GM19099 (cell line): Measurements from ENCODE around the gene KRT4.

ENCODE experiments used
- POLR2A ChIP-seq: IDR thresholded peaks from 3 replicates; pipeline ENCODE4 v1.6.1; 2011; ENCODE audit warnings: low read depth; ENCODE audit not compliant: insufficient read length; ENCODE audit errors: extremely low read depth

KRT4 gene

DNA sequence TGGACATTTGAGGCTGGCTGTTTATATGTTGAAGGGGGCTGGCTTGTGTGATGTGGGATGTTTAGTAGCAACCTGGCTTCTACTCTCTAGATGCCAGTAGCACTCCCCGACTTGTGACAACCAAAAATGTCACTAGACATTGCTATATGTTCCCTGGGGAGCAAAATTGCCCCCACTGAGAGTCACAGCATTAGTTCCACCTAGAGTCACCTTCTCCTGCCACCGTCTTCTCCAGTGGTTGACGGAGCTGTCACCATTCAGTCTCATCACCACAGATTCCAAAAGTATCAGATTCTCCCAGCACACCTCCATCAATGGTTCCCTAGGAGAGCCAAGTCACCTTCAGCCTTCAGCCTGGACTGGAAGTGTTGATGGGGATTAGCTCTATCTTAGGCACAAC, 29.0 kb downstream of the KRT4 start:
- TF ChIP-seq POLR2A = no peak

DNA sequence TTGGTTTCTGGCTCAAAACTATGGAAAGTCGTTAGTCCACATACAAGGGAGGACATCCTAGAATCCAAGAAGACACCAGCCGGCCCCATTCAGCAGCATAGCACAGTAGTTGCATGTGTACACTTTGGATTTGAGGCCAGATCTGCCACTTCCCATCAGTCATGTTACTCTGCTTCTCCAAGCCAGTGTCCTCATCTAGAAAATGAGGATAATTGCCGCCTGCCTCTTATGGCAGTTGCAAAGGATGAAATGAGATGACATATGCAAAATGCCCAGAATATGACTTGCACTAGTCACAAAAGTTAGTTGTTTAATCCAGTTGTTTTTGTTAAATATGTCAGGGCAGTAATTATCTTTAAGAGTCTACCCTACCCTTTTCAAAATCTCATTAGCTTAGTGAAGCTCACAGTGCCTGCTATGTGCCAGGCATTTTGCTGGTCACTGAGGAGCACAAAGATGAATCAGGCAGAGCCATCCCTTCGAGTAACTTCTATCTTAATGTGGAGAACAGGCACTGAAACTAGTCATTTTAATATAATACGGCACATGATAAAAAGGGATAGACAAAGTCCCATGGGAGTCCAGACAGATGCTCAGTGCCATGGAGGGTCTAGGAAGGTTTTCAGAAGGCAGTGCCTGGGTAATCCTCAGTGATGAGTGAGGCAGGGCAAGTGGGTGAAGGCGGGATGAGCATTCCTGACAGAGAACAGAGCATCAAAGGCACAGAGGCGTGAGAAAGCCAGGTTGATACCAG, 30.2 kb downstream of the KRT4 start:
- TF ChIP-seq POLR2A = no peak

DNA sequence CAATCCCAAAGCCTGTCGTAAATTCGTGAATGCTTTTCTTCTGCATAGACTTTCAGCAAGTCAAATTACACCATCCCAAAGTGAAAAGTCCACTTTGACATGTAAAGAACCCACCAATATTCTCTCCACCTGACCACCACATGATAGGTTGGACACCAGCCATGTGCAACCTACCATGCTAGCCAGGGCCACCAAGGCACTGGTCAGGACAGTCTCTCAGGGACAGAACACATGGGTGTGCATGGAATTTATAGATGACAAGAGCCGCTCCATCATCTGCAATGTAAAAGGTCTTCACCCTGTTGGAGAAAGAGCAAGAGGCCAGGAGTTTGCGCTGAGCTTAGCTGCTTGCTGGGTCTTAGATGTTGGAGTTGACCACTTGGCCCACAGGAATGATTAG, 31.4 kb downstream of the KRT4 start:
- no peak for TF ChIP-seq POLR2A

DNA sequence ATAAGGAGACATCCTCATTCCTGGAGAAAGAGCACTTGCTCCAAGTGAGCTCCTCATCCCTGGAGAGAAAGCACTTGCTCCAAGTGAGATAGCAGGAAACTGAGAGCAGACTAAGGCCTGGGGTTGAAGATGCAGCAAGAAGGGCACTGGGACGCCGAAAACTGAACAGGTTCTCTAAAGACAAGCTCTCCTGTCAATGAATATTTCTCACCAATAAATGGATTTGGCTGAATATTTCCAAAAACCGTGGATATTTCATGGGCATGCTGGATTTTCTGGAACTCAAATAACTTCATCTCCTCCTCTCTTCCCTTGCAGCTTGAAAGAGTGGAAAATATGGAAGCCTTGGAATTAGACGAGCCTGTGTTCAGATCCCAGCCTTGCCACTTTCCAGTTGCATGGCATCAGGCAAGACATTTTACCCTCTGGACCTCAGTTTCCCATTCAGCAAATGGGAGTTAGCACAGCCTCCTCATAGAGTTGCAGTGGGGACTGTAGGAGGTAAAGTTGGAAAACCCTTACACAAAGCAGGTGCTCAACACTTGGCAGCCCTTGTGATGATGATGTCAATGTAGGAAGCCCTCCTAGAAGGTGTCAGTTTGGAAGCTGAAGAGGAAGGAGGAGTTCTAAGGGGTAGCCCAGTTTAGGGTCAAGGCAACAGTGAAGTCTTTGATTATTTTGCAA, 32.4 kb downstream of the KRT4 start:
- TF ChIP-seq POLR2A = no peak

DNA sequence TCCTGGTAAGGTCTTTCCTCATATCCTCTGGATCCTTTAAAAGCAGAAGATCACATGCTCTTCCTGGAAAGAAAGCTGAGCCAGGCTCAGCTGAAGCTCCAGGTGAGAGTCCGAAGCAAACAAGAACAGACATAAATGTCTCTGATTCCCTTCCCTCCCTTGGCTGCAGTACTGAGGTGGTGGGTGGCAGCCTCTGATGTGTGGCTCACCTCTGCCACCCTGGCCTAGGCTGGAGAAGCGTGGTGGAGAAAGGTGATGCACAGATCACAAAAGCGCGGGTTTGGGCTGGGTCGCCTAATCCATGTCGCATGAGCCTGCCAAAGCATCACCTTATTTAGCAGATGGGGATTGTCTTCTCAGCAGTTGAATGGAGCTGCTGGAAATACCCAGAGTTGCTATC, 34.0 kb downstream of the KRT4 start:
- TF ChIP-seq POLR2A = no peak

DNA sequence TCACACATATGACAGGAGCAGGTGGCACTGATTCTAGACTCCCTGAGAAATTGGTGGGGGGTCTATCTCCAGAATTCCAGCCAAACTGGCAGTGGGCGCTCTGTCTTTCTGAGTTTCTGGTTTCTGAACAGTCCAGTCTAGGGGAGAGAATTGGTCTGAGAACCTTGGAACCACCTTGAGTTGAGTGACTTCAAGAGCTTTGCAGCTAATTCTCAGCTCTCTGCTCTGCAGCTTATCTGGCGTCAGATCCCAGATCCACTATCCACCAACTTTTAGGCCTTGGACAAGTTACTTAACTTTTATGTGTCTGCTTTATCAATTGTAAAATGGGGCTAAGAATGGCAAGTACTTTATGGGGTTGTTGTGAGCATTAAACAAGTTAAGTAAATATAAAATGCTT, 35.1 kb downstream of the KRT4 start:
- no peak for TF ChIP-seq POLR2A

- TF ChIP-seq POLR2A = no peak
These were observed 36.4 kb downstream of the KRT4 start for GRCh38 chr12:52777566-52777965.

- TF ChIP-seq POLR2A = no peak
These were observed 37.0 kb downstream of the KRT4 start, which contains the start of gene KRT76 for GRCh38 chr12:52776913-52777395. Gene KRT76, minus strand, starts transcription at chr12:52777345. Its CDS starts 54 bp downstream, at chr12:52777291.

- no peak for TF ChIP-seq POLR2A
These were observed 37.5 kb downstream of the KRT4 start for GRCh38 chr12:52776435-52776834.

GRCh38 chr12:52774629-52775250, 39.2 kb downstream of the KRT4 start:
- TF ChIP-seq POLR2A = no peak

DNA sequence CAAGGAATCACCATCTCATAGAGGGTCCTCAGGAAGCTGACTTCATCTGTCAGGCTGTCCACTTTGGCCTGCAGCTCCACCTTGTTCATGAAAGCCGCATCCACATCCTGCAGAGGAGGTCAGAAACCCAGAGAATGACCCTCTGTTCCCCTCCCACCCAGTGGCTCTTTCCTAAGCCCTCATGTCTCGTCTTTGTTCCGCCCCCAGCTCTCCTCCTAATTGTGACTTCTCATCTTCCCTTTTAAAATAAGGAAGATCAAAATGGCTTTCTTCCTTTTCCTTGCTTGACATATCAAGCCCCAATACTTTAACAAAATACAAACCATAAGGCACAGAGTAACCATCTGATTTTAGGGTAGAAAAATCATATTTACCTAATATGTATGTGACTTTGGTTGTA, 41.1 kb downstream of the KRT4 start:
- no peak for TF ChIP-seq POLR2A

DNA sequence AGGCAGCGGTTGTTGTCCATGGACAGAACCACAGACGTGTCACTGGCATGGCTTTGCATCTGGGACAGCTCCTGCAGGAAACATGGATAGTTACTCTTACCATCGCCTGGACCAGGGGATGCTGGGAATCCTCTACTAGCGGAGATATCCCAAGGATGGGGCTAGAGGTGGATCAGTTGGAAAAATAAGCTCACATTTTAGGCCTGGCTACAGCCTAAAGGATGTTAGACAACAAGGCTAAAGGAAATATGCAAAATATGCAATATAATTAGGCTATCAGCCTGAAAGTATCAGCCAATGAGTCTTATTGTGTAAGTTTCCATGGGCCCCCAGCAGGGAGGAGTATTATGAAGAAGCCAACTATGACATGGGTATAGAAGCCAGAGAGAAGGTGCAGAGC, 41.7 kb downstream of the KRT4 start:
- no peak for TF ChIP-seq POLR2A

GRCh38 chr12:52771505-52771904, 42.4 kb downstream of the KRT4 start:
- TF ChIP-seq POLR2A = no peak

DNA sequence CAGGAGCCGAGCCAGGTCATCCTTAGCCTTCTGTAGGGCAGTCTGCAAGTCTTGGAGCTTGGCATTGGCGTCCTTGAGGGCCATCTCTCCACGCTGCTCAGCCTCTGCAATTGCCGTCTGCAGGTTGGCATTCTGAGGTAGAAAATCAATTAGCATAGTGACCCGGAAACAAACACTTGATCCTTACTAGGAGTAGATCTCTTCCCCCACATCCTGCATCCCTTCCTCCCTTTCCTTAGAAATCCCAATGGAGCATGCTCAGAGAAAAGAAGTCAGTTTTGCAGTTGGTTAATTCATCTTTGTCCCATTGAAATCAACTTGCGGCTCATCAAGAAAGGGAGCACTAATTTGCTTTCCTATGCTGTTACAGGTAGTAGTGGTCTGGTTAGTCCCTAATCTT, 42.8 kb downstream of the KRT4 start:
- TF ChIP-seq POLR2A = no peak

GRCh38 chr12:52769946-52770345, 44.0 kb downstream of the KRT4 start:
- TF ChIP-seq POLR2A = no peak

DNA sequence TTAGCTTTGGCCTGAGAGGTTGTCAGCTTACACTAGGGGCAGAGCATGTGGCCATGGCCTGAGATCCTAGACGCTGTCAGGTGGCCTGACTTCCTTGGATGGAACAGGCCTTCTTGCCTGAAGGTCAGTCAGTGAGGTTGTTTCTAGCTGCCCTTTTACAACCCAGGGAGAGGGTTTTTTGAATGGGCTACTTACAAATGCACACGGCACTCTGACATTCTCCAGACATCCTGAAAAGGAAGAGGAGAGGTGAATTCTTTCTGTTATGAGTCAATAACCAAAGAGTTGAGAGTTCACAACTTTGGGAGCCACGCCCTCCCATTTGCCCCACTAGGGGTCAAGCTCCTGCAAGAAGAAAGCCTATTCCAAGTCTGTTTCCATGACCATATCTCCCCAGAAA, 44.6 kb downstream of the KRT4 start:
- no peak for TF ChIP-seq POLR2A
